DMS 273 treated with DMSO at 0.1 percent for 48 hours (cell line): ENCODE results near the gene GKN2.
A peak's percentile ranks its signal among the peaks of the same experiment; 100 is the strongest.
"Not testable (repeated sequence)": the region's sequence is repeated elsewhere in the genome, so short reads cannot be mapped to it uniquely, and the experiment has no call there.

ENCODE experiments used
- DNase-seq: peaks from one replicate; lab custom pipeline; 2025; lab: John Stamatoyannopoulos, UW

Gene GKN2

DNA sequence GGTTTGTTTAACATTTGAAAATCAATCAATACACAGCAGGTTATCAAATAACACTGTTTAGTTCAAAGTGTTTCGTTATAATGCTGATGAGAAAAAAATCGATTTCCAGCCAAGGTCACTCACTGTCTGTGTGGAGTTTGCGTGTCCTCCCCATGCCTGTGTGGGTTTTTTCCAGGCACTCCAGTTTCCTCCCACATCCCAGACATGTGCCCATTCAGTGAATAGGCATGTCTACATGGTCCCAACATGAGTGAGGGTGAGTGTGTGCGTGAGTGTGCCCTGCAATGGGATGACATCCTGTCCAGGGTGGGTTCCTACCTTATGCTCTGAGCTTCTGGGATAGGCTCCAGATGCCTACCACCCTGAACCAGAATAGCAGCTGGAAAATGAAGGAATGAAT lies 8.7 kb upstream of the GKN2 start:
- DNase-seq, result no peak

- DNase-seq, result no peak
Measured at GRCh38 chr2:68959001-68959400, 6.3 kb upstream of the GKN2 start.

GRCh38 chr2:68955432-68955831 lies 2.7 kb upstream of the GKN2 start:
- not testable (repeated sequence) for DNase-seq

GRCh38 chr2:68951899-68952298 lies 794 bp downstream of the GKN2 start:
- DNase-seq, result no peak

DNA sequence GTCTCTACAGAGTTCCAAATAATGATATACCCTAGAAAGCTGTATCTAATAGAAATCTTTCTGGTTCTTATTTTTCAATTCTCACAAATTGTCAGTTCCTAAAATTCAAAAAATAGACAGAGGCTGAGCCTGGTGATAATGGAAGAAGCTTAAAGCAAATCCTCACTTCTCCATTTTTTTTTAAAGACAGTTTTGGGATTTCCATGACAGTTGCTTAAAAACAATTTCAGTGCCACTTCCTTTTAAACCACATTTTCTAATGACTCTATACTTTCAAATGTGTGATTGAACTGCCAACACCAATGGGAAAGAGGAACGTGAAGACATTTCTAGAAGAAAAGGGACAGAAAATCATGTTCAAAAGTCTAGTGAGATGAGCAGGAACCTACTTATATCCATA lies 4.0 kb downstream of the GKN2 start:
- no peak for DNase-seq

GRCh38 chr2:68946117-68946516 lies 6.6 kb downstream of the GKN2 start:
- no peak for DNase-seq

- DNase-seq, result peak; percentile 28
Measured at GRCh38 chr2:68943581-68944568, 8.8 kb downstream of the GKN2 start.

DNA sequence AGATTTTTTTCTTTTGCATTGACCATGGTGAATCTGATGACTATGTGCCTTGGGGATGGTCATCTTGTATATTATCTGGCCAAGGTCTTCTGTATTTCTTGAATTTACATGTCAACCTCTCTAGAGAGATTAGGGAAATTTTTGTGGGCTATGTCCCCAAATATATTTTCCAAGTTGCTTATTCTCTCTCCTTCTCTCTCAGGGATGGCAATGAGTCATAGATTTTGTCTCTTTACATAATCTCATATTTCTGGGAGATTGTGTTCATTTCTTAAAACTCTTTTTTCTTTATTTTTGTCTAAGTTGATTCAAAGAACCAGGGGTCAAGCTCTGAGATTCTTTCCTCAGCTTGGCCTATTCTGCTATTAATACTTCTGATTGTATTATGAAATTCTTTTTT lies 9.9 kb downstream of the GKN2 start:
- DNase-seq, result no peak

- no peak for DNase-seq
Measured at GRCh38 chr2:68940369-68940768, 12.3 kb downstream of the GKN2 start.

GRCh38 chr2:68939962-68940361 lies 12.7 kb downstream of the GKN2 start:
- DNase-seq, result no peak

DNA sequence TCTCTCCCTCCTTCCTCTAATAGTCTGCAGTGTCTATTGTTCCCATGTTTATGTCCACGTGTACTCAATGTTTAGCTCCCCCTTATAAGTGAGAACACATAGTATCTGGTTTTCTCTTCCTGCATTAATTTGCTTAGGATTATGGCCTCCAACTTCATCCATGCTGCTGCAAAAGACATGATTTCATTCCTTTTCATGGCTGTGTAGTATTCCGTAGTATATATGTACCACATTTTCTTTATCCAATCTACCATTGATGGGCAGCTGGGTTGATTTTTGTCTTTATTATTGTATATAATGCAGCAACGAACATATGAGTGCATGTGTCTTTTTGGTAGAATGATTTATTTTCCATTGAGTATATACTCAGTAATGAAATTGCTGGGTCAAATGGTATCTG lies 13.8 kb downstream of the GKN2 start:
- DNase-seq, result no peak

DNA sequence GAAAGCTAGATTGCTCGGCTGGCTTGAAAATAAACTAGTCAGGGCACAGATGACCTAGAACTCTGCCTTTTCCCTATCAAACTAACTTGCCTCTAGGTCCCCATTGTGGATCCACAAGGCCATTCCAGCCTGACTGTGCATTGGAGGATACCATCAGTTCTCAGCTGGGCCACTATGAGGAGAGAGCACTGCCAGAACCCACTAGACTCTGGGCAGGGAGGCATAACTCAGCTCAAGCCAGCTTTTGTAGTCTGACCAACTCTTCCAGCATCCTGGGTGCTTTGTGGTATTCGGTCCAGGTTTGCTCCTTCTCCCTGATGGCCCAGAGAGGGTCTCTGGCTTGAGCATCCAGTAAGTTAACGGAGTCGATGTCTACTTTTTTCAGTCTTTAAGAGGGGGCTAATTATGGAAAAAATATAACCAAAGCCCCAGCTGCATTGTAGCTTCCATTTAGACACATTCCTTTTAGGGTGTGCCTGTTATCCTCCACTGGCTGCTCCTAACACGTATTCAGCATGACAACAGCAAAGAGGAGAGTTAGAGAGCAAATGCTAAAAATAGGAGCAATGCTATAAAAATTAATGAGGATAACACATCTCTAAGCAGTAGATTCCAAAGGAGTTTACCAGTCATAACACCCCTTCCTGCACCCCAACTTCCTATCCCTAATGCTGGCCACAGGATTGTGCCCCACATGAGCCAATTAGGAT lies 15.2 kb downstream of the GKN2 start:
- DNase-seq, result no peak

GRCh38 chr2:68936889-68937288 lies 15.8 kb downstream of the GKN2 start:
- no peak for DNase-seq

GRCh38 chr2:68936427-68936826 lies 16.3 kb downstream of the GKN2 start:
- DNase-seq, result no peak

- no peak for DNase-seq
Measured at GRCh38 chr2:68935471-68935870, 17.2 kb downstream of the GKN2 start.

GRCh38 chr2:68934021-68934420 lies 18.7 kb downstream of the GKN2 start:
- DNase-seq, result no peak

GRCh38 chr2:68932402-68932801 lies 20.3 kb downstream of the GKN2 start:
- no peak for DNase-seq

GRCh38 chr2:68931799-68932198 lies 20.9 kb downstream of the GKN2 start:
- DNase-seq, result no peak

- no peak for DNase-seq
Measured at GRCh38 chr2:68931149-68931711, 21.5 kb downstream of the GKN2 start.

DNA sequence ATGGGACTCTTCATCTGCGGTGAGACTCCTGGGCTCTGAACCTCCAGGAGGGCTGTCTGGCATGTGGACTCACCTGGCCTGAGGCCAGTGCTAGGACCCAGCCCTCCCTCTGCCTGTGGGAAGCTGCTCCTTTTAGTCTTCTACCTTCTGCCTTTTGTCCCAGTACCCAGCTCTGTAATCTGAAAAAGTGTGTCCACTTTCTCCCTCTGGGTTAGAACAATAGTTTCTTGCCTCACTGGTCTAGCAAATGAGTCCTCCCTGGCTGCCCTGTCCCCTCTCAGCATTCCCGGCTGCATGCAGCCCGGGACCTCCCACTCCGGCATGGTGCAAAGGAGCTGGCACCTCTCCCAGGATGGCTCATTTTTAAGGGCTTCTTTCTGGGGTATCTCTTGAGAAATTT lies 25.9 kb downstream of the GKN2 start:
- DNase-seq, result no peak

DNA sequence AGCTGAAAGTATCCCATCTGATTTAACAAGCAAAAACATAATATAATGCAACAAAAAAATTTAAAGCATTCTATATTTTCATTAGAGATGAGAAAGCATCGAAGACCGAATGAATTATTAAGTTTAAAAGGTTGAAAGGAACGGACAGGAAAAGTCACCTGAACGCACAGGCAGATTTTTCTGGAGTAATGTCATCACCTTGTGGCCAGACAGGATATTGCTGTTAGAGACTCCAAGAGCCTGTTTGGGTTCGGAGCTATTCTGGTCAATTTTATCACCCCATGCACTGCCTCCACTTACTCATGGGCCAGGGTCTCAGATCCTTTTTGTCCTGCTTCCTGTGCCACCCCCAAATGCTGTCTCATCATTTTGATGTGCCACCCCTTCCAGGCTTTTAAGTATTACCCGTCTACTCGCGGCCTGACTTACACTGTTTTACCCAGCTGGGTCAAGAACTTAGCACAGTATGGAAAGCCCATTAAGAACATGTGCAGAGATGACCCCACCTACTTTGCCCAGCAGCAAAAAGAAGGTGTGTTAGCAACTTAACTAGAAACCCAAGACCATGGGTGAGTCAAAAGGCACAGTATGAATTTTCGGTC lies 27.3 kb downstream of the GKN2 start:
- DNase-seq, result peak; percentile 24

DNA sequence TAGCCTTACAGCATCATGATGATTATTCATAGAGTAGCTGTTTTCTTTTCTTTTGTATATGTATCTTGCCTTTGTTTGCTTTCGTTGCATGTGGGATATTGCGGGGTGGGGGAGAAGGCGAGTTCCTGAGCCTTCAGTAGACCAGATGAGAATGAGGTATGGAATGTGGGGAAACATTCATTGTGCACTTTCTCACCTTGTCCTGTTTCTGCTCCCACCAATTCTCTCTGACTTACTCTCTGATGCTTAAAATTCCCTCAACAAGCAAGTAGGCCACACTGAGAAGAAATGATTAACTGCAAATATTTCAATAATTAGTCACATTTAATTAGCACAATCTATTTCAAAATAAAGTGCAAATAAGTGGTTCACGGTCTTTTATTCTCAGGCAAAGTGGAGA lies 31.0 kb downstream of the GKN2 start:
- DNase-seq, result no peak
